ENCODE results near the gene BSPRY.
"Not testable (repeated sequence)": the region's sequence is repeated elsewhere in the genome, so short reads cannot be mapped to it uniquely, and the experiment has no call there.

BSPRY gene

GRCh38 chr9:113360242-113360842, 11.0 kb downstream of the BSPRY start:
- no peaks in the 10 kb centered on the region for H3K36me3 ChIP-seq (ENCODE audit: insufficient read depth, low read length)
- no peak overlapping the region for H3K9ac ChIP-seq (ENCODE audit: low read depth, low read length)
- H3K4me2 ChIP-seq (ENCODE audit: low read length): no peak overlapping the region
- peaks cover 16% of the 10 kb centered on the region for H3K4me1 ChIP-seq (ENCODE audit: control insufficient read depth, insufficient read depth, low read length)
- no peaks in the 10 kb centered on the region for H3K9me3 ChIP-seq (replicated peaks; ENCODE audit: low read length)
- no peak overlapping the region for H3K4me3 ChIP-seq (ENCODE audit: low read length)
- peaks cover 32% of the 10 kb centered on the region for H3K27me3 ChIP-seq (ENCODE audit: control insufficient read depth, insufficient read depth, low read length)

- Histone ChIP-seq H3K9ac (ENCODE audit: low read depth, low read length) (no peak overlapping the region), H3K36me3 (ENCODE audit: insufficient read depth, low read length) (no peaks in the 10 kb centered on the region), H3K9me3 (replicated peaks; ENCODE audit: low read length) (no peaks in the 10 kb centered on the region), H3K4me1 (ENCODE audit: control insufficient read depth, insufficient read depth, low read length) (peaks cover 16% of the 10 kb centered on the region), H3K4me3 (ENCODE audit: low read length) (no peak overlapping the region), H3K27me3 (ENCODE audit: control insufficient read depth, insufficient read depth, low read length) (peaks cover 26% of the 10 kb centered on the region), H3K4me2 (ENCODE audit: low read length) (peak overlapping the region; percentile 39)
Measured at GRCh38 chr9:113361304-113362018, 12.1 kb downstream of the BSPRY start.

- peaks cover 16% of the 10 kb centered on the region for H3K4me1 ChIP-seq (ENCODE audit: control insufficient read depth, insufficient read depth, low read length)
- H3K9me3 ChIP-seq (replicated peaks; ENCODE audit: low read length): no peaks in the 10 kb centered on the region
- no peak overlapping the region for H3K4me2 ChIP-seq (ENCODE audit: low read length)
- H3K27me3 ChIP-seq (ENCODE audit: control insufficient read depth, insufficient read depth, low read length): peaks cover 14% of the 10 kb centered on the region
- no peaks in the 10 kb centered on the region for H3K36me3 ChIP-seq (ENCODE audit: insufficient read depth, low read length)
- H3K9ac ChIP-seq (ENCODE audit: low read depth, low read length): no peak overlapping the region
- H3K4me3 ChIP-seq (ENCODE audit: low read length): no peak overlapping the region
Measured at GRCh38 chr9:113363336-113363735, 14.0 kb downstream of the BSPRY start.

GRCh38 chr9:113364951-113365350, 15.6 kb downstream of the BSPRY start:
- Histone ChIP-seq H3K9me3 (replicated peaks; ENCODE audit: low read length) (no peaks in the 10 kb centered on the region), H3K4me1 (ENCODE audit: control insufficient read depth, insufficient read depth, low read length) (peaks cover 16% of the 10 kb centered on the region), H3K4me3 (ENCODE audit: low read length) (no peak overlapping the region), H3K27me3 (ENCODE audit: control insufficient read depth, insufficient read depth, low read length) (peaks cover 2% of the 10 kb centered on the region), H3K9ac (ENCODE audit: low read depth, low read length) (no peak overlapping the region), H3K36me3 (ENCODE audit: insufficient read depth, low read length) (no peaks in the 10 kb centered on the region), H3K4me2 (ENCODE audit: low read length) (no peak overlapping the region)

DNA sequence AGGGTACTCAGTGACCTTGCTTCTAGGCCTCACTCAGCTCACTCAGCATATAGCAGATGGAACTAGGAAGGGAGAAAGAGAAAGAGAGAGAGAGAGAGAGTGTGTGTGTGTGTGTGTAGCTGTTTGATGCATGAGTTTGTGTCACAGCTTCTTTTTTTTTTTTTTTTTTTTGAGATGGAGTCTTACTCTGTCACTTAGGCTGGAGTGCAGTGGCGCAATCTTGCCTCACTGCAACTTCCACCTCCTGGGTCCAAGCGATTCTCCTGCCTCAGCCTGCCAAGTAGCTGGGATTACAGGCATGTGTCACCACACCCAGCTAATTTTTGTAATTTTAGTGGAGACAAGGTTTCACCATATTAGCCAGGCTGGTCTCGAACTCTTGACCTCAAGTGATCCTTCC, 16.3 kb downstream of the BSPRY start:
- not testable (repeated sequence) for H3K27me3 ChIP-seq (ENCODE audit: control insufficient read depth, insufficient read depth, low read length); H3K4me3 ChIP-seq (ENCODE audit: low read length); H3K36me3 ChIP-seq (ENCODE audit: insufficient read depth, low read length); H3K9ac ChIP-seq (ENCODE audit: low read depth, low read length); H3K9me3 ChIP-seq (replicated peaks; ENCODE audit: low read length); H3K4me2 ChIP-seq (ENCODE audit: low read length)
- H3K4me1 ChIP-seq (ENCODE audit: control insufficient read depth, insufficient read depth, low read length): peaks cover 16% of the 10 kb centered on the region

- Histone ChIP-seq H3K9ac (ENCODE audit: low read depth, low read length) (no peak overlapping the region), H3K9me3 (replicated peaks; ENCODE audit: low read length) (no peaks in the 10 kb centered on the region), H3K4me3 (ENCODE audit: low read length) (no peak overlapping the region), H3K36me3 (ENCODE audit: insufficient read depth, low read length) (peaks cover under 1% of the 10 kb centered on the region), H3K4me2 (ENCODE audit: low read length) (no peak overlapping the region), H3K27me3 (ENCODE audit: control insufficient read depth, insufficient read depth, low read length) (peaks cover 3% of the 10 kb centered on the region), H3K4me1 (ENCODE audit: control insufficient read depth, insufficient read depth, low read length) (no peaks in the 10 kb centered on the region)
Measured at GRCh38 chr9:113368348-113368981, 19.1 kb downstream of the BSPRY start.

DNA sequence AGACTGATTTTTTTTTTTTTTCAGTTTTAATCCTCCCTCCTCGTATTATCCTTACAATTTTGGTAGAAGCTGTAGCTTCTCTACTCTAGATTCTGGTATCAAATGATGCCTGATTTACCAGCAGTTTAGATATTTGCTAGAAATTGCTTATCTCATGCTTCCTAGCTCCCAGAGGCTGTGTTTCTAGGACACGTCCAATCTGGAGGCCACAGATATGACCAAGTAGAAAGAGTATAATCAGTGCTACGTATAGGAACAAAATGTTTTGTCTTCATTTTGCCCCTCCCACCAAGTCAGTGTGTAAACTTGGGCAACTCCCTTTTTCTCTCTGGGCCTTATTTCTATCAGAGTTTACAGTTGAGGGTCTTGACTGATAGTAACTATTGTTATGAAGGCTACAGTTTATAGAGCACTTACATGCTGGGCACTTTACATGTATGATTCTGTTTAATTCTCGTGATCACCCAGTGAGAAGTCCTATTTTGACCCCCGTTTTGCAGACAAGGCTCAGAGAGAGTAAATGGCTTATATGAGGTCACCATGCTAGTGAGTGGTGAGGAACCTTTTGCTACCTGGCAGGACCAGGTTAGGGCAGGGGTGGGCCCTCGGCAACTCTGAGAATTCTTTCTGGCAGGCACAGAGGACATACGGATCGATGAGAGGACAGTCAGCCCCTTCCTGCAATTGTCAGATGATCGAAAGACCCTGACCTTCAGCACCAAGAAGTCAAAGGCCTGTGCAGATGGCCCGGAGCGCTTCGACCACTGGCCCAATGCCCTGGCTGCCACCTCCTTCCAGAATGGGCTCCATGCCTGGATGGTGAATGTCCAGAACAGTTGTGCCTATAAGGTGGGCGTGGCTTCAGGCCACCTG, 19.9 kb downstream of the BSPRY start:
- H3K36me3 ChIP-seq (ENCODE audit: insufficient read depth, low read length): peaks cover 7% of the 10 kb centered on the region

GRCh38 chr9:113369855-113370140, 20.5 kb downstream of the BSPRY start:
- no peaks in the 10 kb centered on the region for H3K9me3 ChIP-seq (replicated peaks; ENCODE audit: low read length)
- H3K9ac ChIP-seq (ENCODE audit: low read depth, low read length): no peak overlapping the region
- no peaks in the 10 kb centered on the region for H3K4me1 ChIP-seq (ENCODE audit: control insufficient read depth, insufficient read depth, low read length)
- H3K4me2 ChIP-seq (ENCODE audit: low read length): no peak overlapping the region
- peaks cover 7% of the 10 kb centered on the region for H3K36me3 ChIP-seq (ENCODE audit: insufficient read depth, low read length)
- peaks cover 3% of the 10 kb centered on the region for H3K27me3 ChIP-seq (ENCODE audit: control insufficient read depth, insufficient read depth, low read length)
- no peak overlapping the region for H3K4me3 ChIP-seq (ENCODE audit: low read length)

More for the DNA sequence above, 19.9 kb downstream of the BSPRY start:
- no peak overlapping the region for H3K4me2 ChIP-seq (ENCODE audit: low read length)
- H3K4me3 ChIP-seq (ENCODE audit: low read length): no peak overlapping the region
- H3K4me1 ChIP-seq (ENCODE audit: control insufficient read depth, insufficient read depth, low read length): no peaks in the 10 kb centered on the region
- H3K9ac ChIP-seq (ENCODE audit: low read depth, low read length): no peak overlapping the region
- H3K9me3 ChIP-seq (replicated peaks; ENCODE audit: low read length): no peaks in the 10 kb centered on the region
- H3K27me3 ChIP-seq (ENCODE audit: control insufficient read depth, insufficient read depth, low read length): peaks cover 3% of the 10 kb centered on the region

DNA sequence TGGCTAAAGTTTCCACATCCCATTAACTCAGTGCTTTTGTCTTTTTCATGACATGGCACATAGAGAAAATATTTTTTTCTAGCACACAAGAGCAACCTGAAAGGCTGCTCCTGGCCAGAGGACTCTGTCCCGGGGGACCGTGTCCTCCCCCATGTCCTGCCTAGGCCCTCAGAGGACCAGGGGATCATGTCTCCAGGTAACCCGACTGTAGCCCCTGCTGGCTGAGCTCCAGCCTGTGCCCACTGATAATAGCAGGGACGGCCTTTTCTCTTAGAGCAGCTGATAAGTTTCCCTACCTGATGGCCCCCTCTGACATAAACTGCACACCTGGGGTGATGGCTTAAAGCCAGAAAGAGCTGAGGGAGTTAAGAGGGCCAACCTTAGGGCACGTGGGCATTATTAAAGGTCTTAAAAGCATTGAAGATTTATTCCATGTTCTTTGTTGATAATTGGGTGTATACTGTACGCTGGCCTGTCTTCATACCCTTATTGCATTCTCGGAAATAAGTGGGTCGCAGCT, 21.5 kb downstream of the BSPRY start:
- H3K36me3 ChIP-seq (ENCODE audit: insufficient read depth, low read length): peaks cover 7% of the 10 kb centered on the region
- peaks cover 3% of the 10 kb centered on the region for H3K4me1 ChIP-seq (ENCODE audit: control insufficient read depth, insufficient read depth, low read length)

DNA sequence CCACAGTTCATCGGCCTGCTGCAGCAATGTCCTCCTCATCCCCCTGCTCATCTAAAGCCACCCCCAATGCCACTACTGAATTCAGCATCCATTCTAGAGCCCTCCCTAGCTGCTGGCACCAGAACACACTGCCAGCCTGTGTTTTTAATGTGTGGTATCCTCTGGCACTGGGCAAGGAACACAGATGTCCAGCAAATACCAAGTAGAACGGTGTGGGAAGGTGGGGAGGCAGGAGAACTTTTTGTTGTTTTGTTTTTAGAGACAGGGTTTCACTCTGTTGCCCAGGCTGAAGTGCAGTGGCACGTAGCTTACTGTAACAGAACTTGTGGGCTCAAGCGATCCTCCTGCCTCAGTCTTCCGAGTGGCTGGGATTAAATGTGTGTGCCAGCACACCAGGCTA, 22.7 kb downstream of the BSPRY start:
- Histone ChIP-seq H3K4me2 (ENCODE audit: low read length) (no peak overlapping the region), H3K9ac (ENCODE audit: low read depth, low read length) (no peak overlapping the region), H3K4me1 (ENCODE audit: control insufficient read depth, insufficient read depth, low read length) (peaks cover 3% of the 10 kb centered on the region), H3K9me3 (replicated peaks; ENCODE audit: low read length) (no peaks in the 10 kb centered on the region), H3K36me3 (ENCODE audit: insufficient read depth, low read length) (peaks cover 7% of the 10 kb centered on the region), H3K27me3 (ENCODE audit: control insufficient read depth, insufficient read depth, low read length) (peaks cover 3% of the 10 kb centered on the region), H3K4me3 (ENCODE audit: low read length) (no peak overlapping the region)

More for the DNA sequence above, 21.5 kb downstream of the BSPRY start:
- H3K4me2 ChIP-seq (ENCODE audit: low read length): no peak overlapping the region
- no peak overlapping the region for H3K9ac ChIP-seq (ENCODE audit: low read depth, low read length)
- H3K4me3 ChIP-seq (ENCODE audit: low read length): no peak overlapping the region
- no peaks in the 10 kb centered on the region for H3K9me3 ChIP-seq (replicated peaks; ENCODE audit: low read length)
- peaks cover 3% of the 10 kb centered on the region for H3K27me3 ChIP-seq (ENCODE audit: control insufficient read depth, insufficient read depth, low read length)

DNA sequence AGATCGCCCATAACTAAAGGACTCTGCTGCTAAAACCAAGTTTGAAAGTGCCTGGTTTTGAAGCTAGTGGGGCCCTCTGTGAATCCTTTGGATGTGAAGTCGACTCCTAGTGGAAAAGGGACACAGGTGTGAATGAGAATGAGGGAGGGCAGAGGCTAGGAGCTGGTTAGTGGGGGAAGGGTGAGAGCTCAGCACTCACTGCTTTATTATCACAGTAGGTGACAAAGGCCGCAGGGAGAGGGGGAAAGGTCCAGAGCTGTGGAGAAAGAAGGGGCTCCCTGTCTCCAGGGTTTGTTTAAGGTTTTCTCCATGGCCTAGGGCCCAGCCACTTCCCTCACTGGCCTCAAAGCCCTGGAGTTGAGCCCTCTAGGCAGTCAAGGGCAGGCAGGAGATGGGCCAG, 23.9 kb downstream of the BSPRY start:
- peaks cover 7% of the 10 kb centered on the region for H3K36me3 ChIP-seq (ENCODE audit: insufficient read depth, low read length)
- H3K9ac ChIP-seq (ENCODE audit: low read depth, low read length): no peak overlapping the region
- H3K4me2 ChIP-seq (ENCODE audit: low read length): no peak overlapping the region
- H3K4me1 ChIP-seq (ENCODE audit: control insufficient read depth, insufficient read depth, low read length): peaks cover 6% of the 10 kb centered on the region
- peaks cover 3% of the 10 kb centered on the region for H3K27me3 ChIP-seq (ENCODE audit: control insufficient read depth, insufficient read depth, low read length)
- H3K9me3 ChIP-seq (replicated peaks; ENCODE audit: low read length): no peaks in the 10 kb centered on the region
- no peak overlapping the region for H3K4me3 ChIP-seq (ENCODE audit: low read length)
